Esophagus squamous epithelium (tissue), 5 donors: Measurements from ENCODE around the gene CTAGE8. TPM values are rescaled to one million over a fixed set of nuclear protein-coding genes. Genes with fewer than 3 reads are reported as not detected.
"Not testable (repeated sequence)": the region's sequence is repeated elsewhere in the genome, so short reads cannot be mapped to it uniquely, and the experiment has no call there.

ENCODE experiments used
- DNase-seq: peaks from one replicate; lab custom pipeline; 2025; lab: John Stamatoyannopoulos, UW
- H3K27ac ChIP-seq, 4 donors: fragments of 200-600 bp; sonication (generic); one replicate each; pipeline ENCODE4 v1.5.1; 2016 to 2019; ENCODE audit warnings: mild to moderate bottlenecking in 1 of 4
- H3K27me3 ChIP-seq, 4 donors: fragments of 200-600 bp; sonication (generic); 1 replicate in 3 of 4; 2 replicates in 1 of 4; pipeline versions ENCODE4 v1.5.1 to v1.6.0; 2017 to 2021; ENCODE audit warnings: antibody characterized with exemption in 1 of 4
- H3K36me3 ChIP-seq, 3 donors: fragments of 200-600 bp; sonication (generic); one replicate each; pipeline ENCODE4 v1.5.1; 2016 to 2019
- H3K4me1 ChIP-seq, 3 donors: fragments of 200-600 bp; sonication (generic); one replicate each; pipeline ENCODE4 v1.5.1; 2017 to 2019
- H3K4me3 ChIP-seq, 4 donors: fragments of 200-600 bp; sonication (generic); 1 replicate in 3 of 4; 2 replicates in 1 of 4; pipeline ENCODE4 v1.5.1; 2016 to 2019; ENCODE audit warnings: mild to moderate bottlenecking in 2 of 4, moderate library complexity in 1 of 4
- H3K9me3 ChIP-seq, 3 donors: fragments of 200-600 bp; sonication (generic); one replicate each; pipeline ENCODE4 v1.5.1; 2016 to 2019
- WGBS, 2 donors: methylation state at CpG; one replicate each; pipeline ENCODE4 v1.1.5; 2018; 5-methylcytosine and 5-hydroxymethylcytosine counted together
- intact Hi-C: fragments of 100-400 bp; cut with DNase I; formaldehyde crosslinking; loops from one replicate; pipeline ENCODE4 v1.15.0; 2022
- total RNA-seq, 4 donors: library from RNA; depleted of rRNA; stranded (reverse); fragments of >200 nt; gene quantifications; one replicate each; pipeline ENCODE4 v1.1.0, GENCODE V29; 2016
- donor health status: DM: yes; HTN: yes; CAD: no.

CTAGE8 gene
- total RNA-seq, 4 donors from 2014 or later = 0.23 to 4.5 (median 3.4) TPM

DNA sequence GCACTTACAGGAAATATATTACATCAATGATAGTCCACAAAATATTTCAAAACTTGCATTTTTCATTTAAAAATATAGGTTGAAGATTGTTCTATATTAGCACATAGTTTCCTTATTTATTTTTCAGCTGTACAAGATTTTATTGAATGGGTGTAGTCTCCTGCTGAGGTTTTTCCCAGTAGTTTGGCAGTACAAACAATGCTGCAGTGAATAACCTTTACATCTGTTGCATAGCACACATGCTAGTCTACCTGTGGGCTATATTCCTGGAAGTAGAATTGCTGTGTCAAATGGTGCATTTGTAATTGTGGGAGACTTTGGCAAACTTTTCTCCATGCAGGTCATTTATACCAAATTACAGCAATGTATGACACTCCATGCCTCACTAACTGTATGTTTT lies 48.6 kb downstream of the CTAGE8 start:
- DNase-seq, H3K4me1 ChIP-seq, H3K4me3 ChIP-seq, H3K36me3 ChIP-seq, H3K9me3 ChIP-seq, H3K27ac ChIP-seq, intact Hi-C loops, H3K27me3 ChIP-seq: not testable (repeated sequence)

GRCh38 chr7:144219149-144219548 lies 49.9 kb downstream of the CTAGE8 start:
- intact Hi-C loops, H3K9me3 ChIP-seq: not testable (repeated sequence)
- WGBS, 2 donors = no CpG with 5 or more reads among the region's 4 CpGs

DNA sequence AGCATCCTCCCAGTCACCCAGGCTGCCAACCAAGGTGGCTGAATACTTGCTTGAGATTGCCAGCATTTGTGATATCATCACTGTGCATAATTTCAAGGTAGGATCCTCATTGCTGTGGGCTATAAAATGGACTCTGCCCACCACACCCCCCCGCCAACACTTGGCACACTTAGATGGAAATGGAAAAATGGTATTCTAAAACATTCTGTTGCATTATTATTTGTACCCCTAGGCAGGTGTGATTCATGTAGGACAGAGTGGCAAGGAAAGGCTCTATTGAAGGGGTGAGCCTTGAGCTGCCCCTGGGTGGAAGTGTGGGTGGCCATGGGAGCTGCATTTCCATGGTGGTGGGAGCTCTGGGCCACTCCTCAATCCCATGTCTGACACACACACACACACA lies 50.5 kb downstream of the CTAGE8 start:
- 100% methylated on average over 1 of the region's 1 CpG; no CpG with 5 or more reads in 1 of the 2 donors for WGBS, 2 donors

More at GRCh38 chr7:144219149-144219548, 49.9 kb downstream of the CTAGE8 start:
- not testable (repeated sequence) for H3K27ac ChIP-seq, DNase-seq, H3K4me1 ChIP-seq, H3K4me3 ChIP-seq, H3K36me3 ChIP-seq, H3K27me3 ChIP-seq

GRCh38 chr7:144217200-144217599 lies 51.9 kb downstream of the CTAGE8 start:
- H3K27me3 ChIP-seq, intact Hi-C loops: not testable (repeated sequence)

More for the DNA sequence above, 50.5 kb downstream of the CTAGE8 start:
- DNase-seq, intact Hi-C loops, H3K4me3 ChIP-seq, H3K4me1 ChIP-seq, H3K27ac ChIP-seq, H3K9me3 ChIP-seq, H3K36me3 ChIP-seq, H3K27me3 ChIP-seq: not testable (repeated sequence)

More at GRCh38 chr7:144217200-144217599, 51.9 kb downstream of the CTAGE8 start:
- H3K9me3 ChIP-seq, H3K4me1 ChIP-seq, H3K27ac ChIP-seq, H3K36me3 ChIP-seq, H3K4me3 ChIP-seq, DNase-seq: not testable (repeated sequence)

Other genes with a start within 250 kb of the CTAGE8 start
- not detected for gene OR2A5, start 220.3 kb downstream of the CTAGE8 start, total RNA-seq
- not detected for gene OR2A25, start 199.5 kb downstream of the CTAGE8 start, total RNA-seq
- not detected for gene OR2A12, start 183.0 kb downstream of the CTAGE8 start, total RNA-seq
- not detected for gene OR2A2, start 159.7 kb downstream of the CTAGE8 start, total RNA-seq
- gene OR2A14, start 146.1 kb downstream of the CTAGE8 start, total RNA-seq = not detected
- 1 to 10 TPM; 1.5 to 8.6 (median 3.9) TPM for gene CTAGE4, start 85.8 kb downstream of the CTAGE8 start, total RNA-seq
- gene ARHGEF35, start 73.5 kb downstream of the CTAGE8 start, total RNA-seq = 10 to 100 TPM; 14.5 to 19.8 (median 15.7) TPM
- under 1 TPM in 1 of 4 donors, not detected in 3; under 0.01 TPM for gene OR2A42, start 29.7 kb downstream of the CTAGE8 start, total RNA-seq
- 10 to 100 TPM in 1 of 4 donors, 1 to 10 TPM in 3; 1.9 to 12.6 (median 6.6) TPM for gene OR2A7, start 4.5 kb downstream of the CTAGE8 start, total RNA-seq
- gene OR2A1, start 43.1 kb upstream of the CTAGE8 start, total RNA-seq = not detected
- 10 to 100 TPM; 29.2 to 59.3 (median 39.1) TPM for gene ARHGEF5, start 86.1 kb upstream of the CTAGE8 start, total RNA-seq
- gene NOBOX, start 134.4 kb upstream of the CTAGE8 start, total RNA-seq = not detected